PC-9 (cell line): ENCODE results near the gene KREMEN1.

Experiments
- EZH2 ChIP-seq: fragments of 200-600 bp; sonication (generic); IDR thresholded peaks from 2 replicates; pipeline ENCODE4 v1.8.0; 2017; ENCODE audit warnings: antibody characterized with exemption, low read depth
- TF ChIP-seq, protein P1 (sequence below): fragments of 200-600 bp; sonication (generic); conservative IDR thresholded peaks from 2 replicates; pipeline ENCODE4 v1.6.1; 2017; ENCODE audit warnings: mixed run types, antibody characterized with exemption, mild to moderate bottlenecking, moderate library complexity

DNA sequence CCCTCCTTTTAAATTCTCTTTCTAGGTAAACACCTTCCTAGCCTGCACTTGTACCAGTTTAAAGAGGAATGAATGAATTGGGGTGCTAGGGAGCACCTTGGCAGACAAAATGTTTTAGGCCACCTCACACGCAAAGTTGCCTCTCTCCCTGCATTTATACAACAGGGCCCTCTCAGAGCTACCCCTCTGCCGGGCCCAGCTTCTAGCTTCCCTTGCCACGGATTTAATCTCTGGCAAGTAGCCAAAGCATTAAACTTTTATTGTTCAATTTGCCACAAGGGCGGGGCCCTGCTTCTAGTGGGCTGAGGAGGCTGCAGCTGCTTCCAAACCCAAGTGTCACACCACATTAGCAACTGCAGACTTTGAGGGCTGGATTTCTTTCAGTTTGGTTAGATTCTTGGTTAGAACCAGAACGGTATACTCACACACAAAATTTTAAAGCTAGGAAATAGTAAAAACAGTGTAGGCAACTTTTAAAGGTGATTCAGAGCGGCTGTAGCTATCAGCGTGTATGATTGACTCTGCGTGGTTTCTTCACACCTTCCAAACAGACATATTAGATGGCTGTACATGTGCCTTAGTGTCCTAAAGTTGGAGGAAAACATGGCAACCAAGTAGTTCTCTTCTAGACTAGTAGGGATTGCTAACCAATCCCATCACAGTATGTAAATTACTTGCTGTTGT lies 6.5 kb downstream of the KREMEN1 start:
- TF ChIP-seq, protein P1, sequence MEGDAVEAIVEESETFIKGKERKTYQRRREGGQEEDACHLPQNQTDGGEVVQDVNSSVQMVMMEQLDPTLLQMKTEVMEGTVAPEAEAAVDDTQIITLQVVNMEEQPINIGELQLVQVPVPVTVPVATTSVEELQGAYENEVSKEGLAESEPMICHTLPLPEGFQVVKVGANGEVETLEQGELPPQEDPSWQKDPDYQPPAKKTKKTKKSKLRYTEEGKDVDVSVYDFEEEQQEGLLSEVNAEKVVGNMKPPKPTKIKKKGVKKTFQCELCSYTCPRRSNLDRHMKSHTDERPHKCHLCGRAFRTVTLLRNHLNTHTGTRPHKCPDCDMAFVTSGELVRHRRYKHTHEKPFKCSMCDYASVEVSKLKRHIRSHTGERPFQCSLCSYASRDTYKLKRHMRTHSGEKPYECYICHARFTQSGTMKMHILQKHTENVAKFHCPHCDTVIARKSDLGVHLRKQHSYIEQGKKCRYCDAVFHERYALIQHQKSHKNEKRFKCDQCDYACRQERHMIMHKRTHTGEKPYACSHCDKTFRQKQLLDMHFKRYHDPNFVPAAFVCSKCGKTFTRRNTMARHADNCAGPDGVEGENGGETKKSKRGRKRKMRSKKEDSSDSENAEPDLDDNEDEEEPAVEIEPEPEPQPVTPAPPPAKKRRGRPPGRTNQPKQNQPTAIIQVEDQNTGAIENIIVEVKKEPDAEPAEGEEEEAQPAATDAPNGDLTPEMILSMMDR: no peak
- TF ChIP-seq EZH2: no peak
